ENCODE results near the gene MYLIP.

MYLIP gene

GRCh38 chr6:16141514-16141913 lies 12.6 kb downstream of the MYLIP start:
- no peak for DNase-seq (ENCODE audit: low spot score)

GRCh38 chr6:16145038-16145437 lies 16.2 kb downstream of the MYLIP start:
- DNase-seq (ENCODE audit: low spot score) = no peak

- no peak for DNase-seq (ENCODE audit: low spot score)
Measured at GRCh38 chr6:16146028-16146427, 17.1 kb downstream of the MYLIP start.

GRCh38 chr6:16146527-16146955 lies 17.7 kb downstream of the MYLIP start:
- no peak for DNase-seq (ENCODE audit: low spot score)

GRCh38 chr6:16148498-16148897 lies 19.6 kb downstream of the MYLIP start:
- peak; percentile 41 for DNase-seq (ENCODE audit: low spot score)

- no peak for DNase-seq (ENCODE audit: low spot score)
Measured at GRCh38 chr6:16149305-16149704, 20.4 kb downstream of the MYLIP start.

- DNase-seq (ENCODE audit: low spot score) = no peak
Measured at GRCh38 chr6:16150098-16150497, 21.2 kb downstream of the MYLIP start.

- DNase-seq (ENCODE audit: low spot score) = no peak
Measured at GRCh38 chr6:16153211-16153820, 24.4 kb downstream of the MYLIP start.

GRCh38 chr6:16154904-16155303 lies 26.0 kb downstream of the MYLIP start:
- no peak for DNase-seq (ENCODE audit: low spot score)

GRCh38 chr6:16157492-16157891 lies 28.6 kb downstream of the MYLIP start:
- DNase-seq (ENCODE audit: low spot score) = no peak

- no peak for DNase-seq (ENCODE audit: low spot score)
Measured at GRCh38 chr6:16157909-16158308, 29.0 kb downstream of the MYLIP start.

GRCh38 chr6:16158943-16159557 lies 30.2 kb downstream of the MYLIP start:
- DNase-seq (ENCODE audit: low spot score) = no peak

- DNase-seq (ENCODE audit: low spot score) = no peak
Measured at GRCh38 chr6:16160794-16161193, 31.9 kb downstream of the MYLIP start.

- no peak for DNase-seq (ENCODE audit: low spot score)
Measured at GRCh38 chr6:16162003-16162402, 33.1 kb downstream of the MYLIP start.

GRCh38 chr6:16163066-16163465 lies 34.2 kb downstream of the MYLIP start:
- no peak for DNase-seq (ENCODE audit: low spot score)

- no peak for DNase-seq (ENCODE audit: low spot score)
Measured at GRCh38 chr6:16163535-16164300, 34.8 kb downstream of the MYLIP start.

GRCh38 chr6:16165641-16166040 lies 36.8 kb downstream of the MYLIP start:
- DNase-seq (ENCODE audit: low spot score) = no peak

- DNase-seq (ENCODE audit: low spot score) = no peak
Measured at GRCh38 chr6:16166871-16167608, 38.2 kb downstream of the MYLIP start.

GRCh38 chr6:16168121-16168520 lies 39.2 kb downstream of the MYLIP start:
- DNase-seq (ENCODE audit: low spot score) = no peak

GRCh38 chr6:16168858-16169257 lies 40.0 kb downstream of the MYLIP start:
- DNase-seq (ENCODE audit: low spot score) = no peak

- no peak for DNase-seq (ENCODE audit: low spot score)
Measured at GRCh38 chr6:16171400-16171799, 42.5 kb downstream of the MYLIP start.

GRCh38 chr6:16173167-16173940 lies 44.5 kb downstream of the MYLIP start:
- no peak for DNase-seq (ENCODE audit: low spot score)
